H1 (cell line): ENCODE results near the gene UBE4A. TPM values are rescaled to one million over a fixed set of nuclear protein-coding genes. Genes with fewer than 3 reads are reported as not detected.

Experiments
- ASH2L ChIP-seq: fragments of 200-600, 300-600 bp; sonication (generic); IDR thresholded peaks from one replicate; pipeline ENCODE4 v1.7.1; 2017; ENCODE audit warnings: low read length
- EGR1 ChIP-seq: IDR thresholded peaks from 2 replicates; pipeline ENCODE4 v1.6.1; 2011; ENCODE audit warnings: low read depth, low read length, borderline replicate concordance
- EP300 ChIP-seq, 2 experiments: IDR thresholded peaks; 1 replicate in 1 of 2; 2 replicates in 1 of 2; pipeline ENCODE4 v1.6.1; 2011 to 2012; ENCODE audit warnings: low read depth in 2 of 2, low read length in 2 of 2, mild to moderate bottlenecking in 2 of 2, borderline replicate concordance in 1 of 2, inconsistent platforms in 1 of 2, moderate library complexity in 1 of 2
- FOSL1 ChIP-seq: IDR thresholded peaks from 2 replicates; pipeline ENCODE4 v1.6.1; 2011; ENCODE audit warnings: mild to moderate bottlenecking, low read depth, low read length, moderate library complexity; ENCODE audit not compliant: insufficient read depth
- GABPA ChIP-seq: IDR thresholded peaks from 2 replicates; pipeline ENCODE4 v1.6.1; 2011; ENCODE audit warnings: mild to moderate bottlenecking, low read length, moderate library complexity, borderline replicate concordance; ENCODE audit not compliant: insufficient read depth
- HDAC2 ChIP-seq, 2 experiments: fragments of 300-600 bp in 1 of 2; sonication (generic) in 1 of 2; IDR thresholded peaks; 2 replicates each; pipeline ENCODE4 v1.6.1; 2011 to 2012; ENCODE audit warnings: low read depth in 2 of 2, low read length in 2 of 2, mild to moderate bottlenecking in 2 of 2, moderate library complexity in 2 of 2, borderline replicate concordance in 1 of 2, inconsistent platforms in 1 of 2
- HDAC6 ChIP-seq: IDR thresholded peaks from one replicate; pipeline ENCODE4 v1.7.1; 2012; ENCODE audit warnings: low read depth, mild to moderate bottlenecking, inconsistent platforms, low read length, moderate library complexity
- RXRA ChIP-seq: IDR thresholded peaks from 2 replicates; pipeline ENCODE4 v1.6.1; 2011; ENCODE audit warnings: low read depth, mild to moderate bottlenecking, low read length, moderate library complexity; ENCODE audit not compliant: insufficient read depth
- SP1 ChIP-seq: IDR thresholded peaks from 2 replicates; pipeline ENCODE4 v1.6.1; 2011; ENCODE audit warnings: low read depth, low read length
- polyA plus RNA-seq, 7 experiments: library from polyadenylated mRNA; depleted of rRNA in 3 of 7; stranded (reverse) in 5 of 7; unstranded in 2 of 7; fragments of >200 nt in 5 of 7; fragments of 200-250 nt in 2 of 7; gene quantifications; 1 replicate in 5 of 7; 2 replicates in 1 of 7; 4 replicates in 1 of 7; pipeline versions ENCODE4 v1.2.1 to v1.2.3, GENCODE V29; 2011 to 2013; ENCODE audit warnings: missing spikeins in 2 of 7, mixed read lengths in 2 of 7
- total RNA-seq: library from RNA; stranded (reverse); fragmentation: NEBNext Ultra II Directional; extraction: Animal tissue kit (Norgen Biotek cat#: 25700); gene quantifications from 2 replicates; pipeline ENCODE4 v1.2.1, GENCODE V29; 2021

UBE4A gene
- total and polyA plus RNA-seq, 2 of the 8 experiments (the other 6 are each of a cell fraction or from before 2014, with no cell fraction given): 11.3 to 34.5 TPM

- TF ChIP-seq GABPA (no peak), HDAC2 (IDR thresholded peaks at IDR 0.05; ENCODE audit: borderline replicate concordance in 1 of 2, low read depth in 2 of 2, low read length in 2 of 2) (no peak), RXRA (no peak), EGR1 (no peak), EP300 (IDR thresholded peaks at IDR 0.05; ENCODE audit: borderline replicate concordance in 1 of 2, low read depth in 2 of 2, low read length in 2 of 2) (no peak), FOSL1 (no peak), HDAC6 (no peak), ASH2L (no peak), SP1 (no peak)
- TF ChIP-seq, all 59 proteins: peak for 0
Observed at GRCh38 chr11:118442301-118442700, 82.9 kb downstream of the UBE4A start (continued).
